ENCODE measurements around the gene PLEKHG3. TPM values are rescaled to one million over a fixed set of nuclear protein-coding genes. Genes with fewer than 3 reads are reported as not detected.

The PLEKHG3 gene
- total and polyA plus RNA-seq, 2 experiments from 2014 or later: 23.0 to 83.1 TPM

GRCh38 chr14:64787619-64788018, 83.4 kb downstream of the PLEKHG3 start (continued):
- TF ChIP-seq REST (IDR thresholded peaks at IDR 0.05; ENCODE audit: unreplicated experiment): no peak
- TF ChIP-seq NANOG (IDR thresholded peaks at IDR 0.05; ENCODE audit: borderline replicate concordance): no peak
- no peak for TF ChIP-seq CTCF (conservative IDR thresholded peaks at IDR 0.05; ENCODE audit: low read depth in 2 of 2)
- no peak for TF ChIP-seq EZH2phosphoT487 (IDR thresholded peaks at IDR 0.05; ENCODE audit: unreplicated experiment)
- no peak for TF ChIP-seq ZNF114 (CRISPR knock-in tag; IDR thresholded peaks at IDR 0.05)

GRCh38 chr14:64788706-64789105, 84.5 kb downstream of the PLEKHG3 start:
- no peak for DNase-seq (ENCODE audit: low spot score)
- Histone ChIP-seq H3K9me2 (ENCODE audit: insufficient read depth) (peaks cover 4% of the 10 kb centered on the region; the same call in 1 of the 2 replicates), H3K4me2 (no peak overlapping the region)
- no peak for TF ChIP-seq EZH2phosphoT487 (IDR thresholded peaks at IDR 0.05; ENCODE audit: unreplicated experiment)
- TF ChIP-seq STAT1 (IDR thresholded peaks at IDR 0.05; ENCODE audit: unreplicated experiment): no peak
- no peak for TF ChIP-seq ZNF462 (CRISPR knock-in tag; IDR thresholded peaks at IDR 0.05)
- TF ChIP-seq ETS1 (IDR thresholded peaks at IDR 0.05): no peak
- no peak for TF ChIP-seq POLR2AphosphoS5 (IDR thresholded peaks at IDR 0.05; ENCODE audit: low read depth)
- TF ChIP-seq NANOG (IDR thresholded peaks at IDR 0.05; ENCODE audit: borderline replicate concordance): no peak
- no peak for TF ChIP-seq ZNF114 (CRISPR knock-in tag; IDR thresholded peaks at IDR 0.05)
- no peak for TF ChIP-seq CREB1 (CRISPR knock-in tag; IDR thresholded peaks at IDR 0.05; ENCODE audit: low read depth)

More at GRCh38 chr14:64788706-64789105, 84.5 kb downstream of the PLEKHG3 start:
- H3K27me3 ChIP-seq (ENCODE audit: insufficient read depth): no peaks in the 10 kb centered on the region
- H3K27ac ChIP-seq (ENCODE audit: low read depth): no peak overlapping the region
- ATAC-seq: no peak
- H2AFZ ChIP-seq: no peak overlapping the region
- Mint-ChIP-seq H3K27me3 (ENCODE audit: insufficient read depth, low read depth, poor library complexity) (peaks cover 3% of the 10 kb centered on the region), H3K36me3 (ENCODE audit: low read depth) (no peaks in the 10 kb centered on the region), H3K9me3 (no peaks in the 10 kb centered on the region), H3K4me3 (no peak overlapping the region), H3K27ac (no peak overlapping the region), H3K4me1 (peaks cover 9% of the 10 kb centered on the region)
- no peaks in the 10 kb centered on the region for H3K36me3 ChIP-seq (ENCODE audit: insufficient read depth)
- no peaks in the 10 kb centered on the region for H4K20me1 ChIP-seq (replicated peaks; ENCODE audit: insufficient read depth)
- no peaks in the 10 kb centered on the region for H3F3A ChIP-seq (replicated peaks; ENCODE audit: low read depth)
- no peaks in the 10 kb centered on the region for H3K79me2 ChIP-seq (replicated peaks; ENCODE audit: insufficient read depth)
- peaks cover 5% of the 10 kb centered on the region; the same call in 1 of the 2 replicates for H3K4me1 ChIP-seq (ENCODE audit: insufficient read depth)
- H3K4me3 ChIP-seq: no peak overlapping the region
